ENCODE data around the gene IPO4. TPM values are rescaled to one million over a fixed set of nuclear protein-coding genes. Genes with fewer than 3 reads are reported as not detected.

Gene IPO4
- total and polyA plus RNA-seq, 10 of the 15 experiments (the other 5 are each of a cell fraction or from before 2014, with no cell fraction given) = 7.8 to 139 (median 37.6) TPM

DNA sequence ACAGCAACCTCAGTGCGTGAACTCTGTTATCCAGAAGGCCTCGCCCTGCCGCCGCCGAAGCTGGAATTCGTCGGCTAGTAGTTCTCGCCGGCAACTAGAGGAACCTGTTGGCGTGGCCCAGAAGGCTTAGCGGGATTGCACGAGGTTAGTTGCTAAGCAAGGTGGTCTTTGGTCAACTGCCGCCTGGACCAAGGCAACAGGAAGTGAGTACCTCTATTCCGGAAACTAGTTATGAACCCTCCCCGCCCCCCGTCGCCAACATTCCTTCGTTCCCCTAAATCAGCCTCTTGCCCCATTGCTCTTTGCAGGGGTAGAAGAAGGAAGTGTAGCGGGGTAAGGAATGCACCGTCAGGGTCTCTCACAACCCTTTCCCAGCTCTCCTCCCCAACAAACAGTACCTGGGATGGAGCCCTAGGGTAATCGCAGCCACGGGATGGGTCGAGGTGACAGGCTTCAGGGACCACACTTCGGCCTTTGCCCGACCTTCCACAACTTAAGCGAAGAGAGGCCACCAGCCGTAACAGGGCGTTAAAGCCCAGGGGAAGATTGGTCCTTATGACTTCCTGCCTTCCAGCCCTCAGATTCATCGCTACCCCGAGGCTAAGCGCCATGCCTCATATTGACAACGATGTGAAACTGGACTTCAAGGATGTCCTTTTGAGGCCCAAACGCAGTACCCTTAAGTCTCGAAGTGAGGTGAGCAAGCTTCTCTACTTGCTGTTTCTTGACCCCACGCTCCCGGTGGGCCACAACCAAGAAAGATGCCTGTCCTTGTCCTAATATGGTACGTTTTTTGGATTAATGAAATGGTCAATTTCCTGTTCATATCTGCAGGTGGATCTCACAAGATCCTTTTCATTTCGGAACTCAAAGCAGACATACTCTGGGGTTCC, 44.3 kb upstream of the IPO4 start, which contains the start of gene GMPR2 (continued):
- TF ChIP-seq ZZZ3 (IDR thresholded peaks at IDR 0.05; ENCODE audit: control insufficient read depth, insufficient read length, low read depth) (no peak), CHD1 (IDR thresholded peaks at IDR 0.05; ENCODE audit: low read depth, low read length) (no peak), SMARCA5 (IDR thresholded peaks at IDR 0.05) (no peak), CHD2 (IDR thresholded peaks at IDR 0.05; ENCODE audit: borderline replicate concordance, low read depth, low read length) (0 out of 2 replicates have a peak, but pooled peaks have one; percentile 53), PML (IDR thresholded peaks at IDR 0.05; ENCODE audit: low read length) (no peak), BACH1 (IDR thresholded peaks at IDR 0.05; ENCODE audit: borderline replicate concordance) (no peak), NFIC (IDR thresholded peaks at IDR 0.05; ENCODE audit: low read depth, low read length) (no peak), HDGF (IDR thresholded peaks at IDR 0.05) (peak; percentile 25; the same call in 1 of the 2 replicates), RBBP5 (conservative IDR thresholded peaks at IDR 0.05) (no peak), NFXL1 (IDR thresholded peaks at IDR 0.05; ENCODE audit: borderline replicate concordance) (no peak), LARP7 (IDR thresholded peaks at IDR 0.05) (no peak), ASH2L (IDR thresholded peaks at IDR 0.05; ENCODE audit: borderline replicate concordance, low read depth) (no peak), TCF7 (IDR thresholded peaks at IDR 0.05; ENCODE audit: borderline replicate concordance) (no peak), FOXK2 (IDR thresholded peaks at IDR 0.05) (no peak; the same call in 1 of the 2 replicates), NRF1 (conservative IDR thresholded peaks at IDR 0.05; ENCODE audit: low read depth, low read length) (no peak), EZH2 (IDR thresholded peaks at IDR 0.05; ENCODE audit: borderline replicate concordance, control insufficient read depth, low read depth, low read length) (no peak), NR2C2 (IDR thresholded peaks at IDR 0.05; ENCODE audit: borderline replicate concordance, control insufficient read depth, insufficient read length, low read depth) (no peak), ESRRA (IDR thresholded peaks at IDR 0.05; ENCODE audit: low read length) (no peak), GATAD2B (conservative IDR thresholded peaks at IDR 0.05; ENCODE audit: low read depth) (no peak), STAT1 (conservative IDR thresholded peaks at IDR 0.05) (no peak), TCF3 (IDR thresholded peaks at IDR 0.05; ENCODE audit: borderline replicate concordance, insufficient read depth, low read depth, low read length) (no peak), CEBPB (IDR thresholded peaks at IDR 0.05; ENCODE audit: borderline replicate concordance in 1 of 2, low read depth in 2 of 2, low read length in 2 of 2) (no peak), BHLHE40 (IDR thresholded peaks at IDR 0.05; ENCODE audit: borderline replicate concordance in 1 of 2, low read depth in 2 of 2, low read length in 1 of 2) (no peak), KDM1A (IDR thresholded peaks at IDR 0.05; ENCODE audit: borderline replicate concordance) (no peak), SREBF2 (IDR thresholded peaks at IDR 0.05; ENCODE audit: low read length) (no peak)
- TF ChIP-seq, protein P1, sequence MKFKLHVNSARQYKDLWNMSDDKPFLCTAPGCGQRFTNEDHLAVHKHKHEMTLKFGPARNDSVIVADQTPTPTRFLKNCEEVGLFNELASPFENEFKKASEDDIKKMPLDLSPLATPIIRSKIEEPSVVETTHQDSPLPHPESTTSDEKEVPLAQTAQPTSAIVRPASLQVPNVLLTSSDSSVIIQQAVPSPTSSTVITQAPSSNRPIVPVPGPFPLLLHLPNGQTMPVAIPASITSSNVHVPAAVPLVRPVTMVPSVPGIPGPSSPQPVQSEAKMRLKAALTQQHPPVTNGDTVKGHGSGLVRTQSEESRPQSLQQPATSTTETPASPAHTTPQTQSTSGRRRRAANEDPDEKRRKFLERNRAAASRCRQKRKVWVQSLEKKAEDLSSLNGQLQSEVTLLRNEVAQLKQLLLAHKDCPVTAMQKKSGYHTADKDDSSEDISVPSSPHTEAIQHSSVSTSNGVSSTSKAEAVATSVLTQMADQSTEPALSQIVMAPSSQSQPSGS (IDR thresholded peaks at IDR 0.05; ENCODE audit: low read length) = no peak
- TF ChIP-seq, protein P2, sequence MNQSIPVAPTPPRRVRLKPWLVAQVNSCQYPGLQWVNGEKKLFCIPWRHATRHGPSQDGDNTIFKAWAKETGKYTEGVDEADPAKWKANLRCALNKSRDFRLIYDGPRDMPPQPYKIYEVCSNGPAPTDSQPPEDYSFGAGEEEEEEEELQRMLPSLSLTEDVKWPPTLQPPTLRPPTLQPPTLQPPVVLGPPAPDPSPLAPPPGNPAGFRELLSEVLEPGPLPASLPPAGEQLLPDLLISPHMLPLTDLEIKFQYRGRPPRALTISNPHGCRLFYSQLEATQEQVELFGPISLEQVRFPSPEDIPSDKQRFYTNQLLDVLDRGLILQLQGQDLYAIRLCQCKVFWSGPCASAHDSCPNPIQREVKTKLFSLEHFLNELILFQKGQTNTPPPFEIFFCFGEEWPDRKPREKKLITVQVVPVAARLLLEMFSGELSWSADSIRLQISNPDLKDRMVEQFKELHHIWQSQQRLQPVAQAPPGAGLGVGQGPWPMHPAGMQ (IDR thresholded peaks at IDR 0.05; ENCODE audit: borderline replicate concordance) = no peak
- TF ChIP-seq, protein P3, sequence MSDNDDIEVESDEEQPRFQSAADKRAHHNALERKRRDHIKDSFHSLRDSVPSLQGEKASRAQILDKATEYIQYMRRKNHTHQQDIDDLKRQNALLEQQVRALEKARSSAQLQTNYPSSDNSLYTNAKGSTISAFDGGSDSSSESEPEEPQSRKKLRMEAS (IDR thresholded peaks at IDR 0.05; ENCODE audit: low read depth, low read length) = no peak
- TF ChIP-seq, protein P4, sequence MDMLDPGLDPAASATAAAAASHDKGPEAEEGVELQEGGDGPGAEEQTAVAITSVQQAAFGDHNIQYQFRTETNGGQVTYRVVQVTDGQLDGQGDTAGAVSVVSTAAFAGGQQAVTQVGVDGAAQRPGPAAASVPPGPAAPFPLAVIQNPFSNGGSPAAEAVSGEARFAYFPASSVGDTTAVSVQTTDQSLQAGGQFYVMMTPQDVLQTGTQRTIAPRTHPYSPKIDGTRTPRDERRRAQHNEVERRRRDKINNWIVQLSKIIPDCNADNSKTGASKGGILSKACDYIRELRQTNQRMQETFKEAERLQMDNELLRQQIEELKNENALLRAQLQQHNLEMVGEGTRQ (IDR thresholded peaks at IDR 0.05; ENCODE audit: borderline replicate concordance, low read depth, low read length) = no peak

All from GM12878 (cell line).